SK-N-SH (cell line): ENCODE results near the gene ALPL. TPM values are rescaled to one million over a fixed set of nuclear protein-coding genes. Genes with fewer than 3 reads are reported as not detected.

Experiments used
- CTCF ChIA-PET: fragments of 300-600, 350-600 bp; formaldehyde crosslinking; extraction: SDS; loops from one replicate; lab custom pipeline; 2021; lab: Yijun Ruan, JAX
- POLR2A ChIA-PET: fragments of 350-600 bp; sonication (Branson Sonifier 250); formaldehyde crosslinking; extraction: SDS; loops from one replicate; lab custom pipeline; 2020; ENCODE audit warnings: antibody characterized with exemption, inconsistent platforms; lab: Yijun Ruan, JAX
- DNase-seq: peaks from one replicate; pipeline ENCODE4 v3.0.0; 2012
- H2AFZ ChIP-seq: fragments of 200-600 bp; sonication (generic); 2 replicates; pipeline ENCODE4 v1.8.1; 2016; ENCODE audit warnings: antibody characterized with exemption, mild to moderate bottlenecking, low read depth
- H3F3A ChIP-seq: fragments of 200-600 bp; sonication (generic); replicated peaks from 2 replicates; pipeline ENCODE3; 2016; ENCODE audit warnings: antibody characterized with exemption, mild to moderate bottlenecking; ENCODE audit not compliant: insufficient read depth
- H3K27ac ChIP-seq, 2 experiments: fragments of 200-500 bp in 1 of 2; fragments of 200-600 bp in 1 of 2; sonication (Bioruptor generic) in 1 of 2; sonication (generic), shearing (Covaris generic) in 1 of 2; 2 replicates each; pipeline versions ENCODE4 v1.5.1 to v1.6.1; 2014 to 2016; ENCODE audit warnings: low read depth in 2 of 2, inconsistent platforms in 1 of 2, low read length in 1 of 2, mild to moderate bottlenecking in 1 of 2, mixed read lengths in 1 of 2
- H3K27me3 ChIP-seq: fragments of 200-600 bp; sonication (generic), shearing (Covaris generic); 2 replicates; pipeline ENCODE4 v1.6.1; 2016; ENCODE audit warnings: mixed run types; ENCODE audit not compliant: insufficient read depth
- H3K36me3 ChIP-seq, 2 experiments: fragments of 200-500 bp in 1 of 2; fragments of 200-600 bp in 1 of 2; sonication (Bioruptor generic) in 1 of 2; sonication (generic) in 1 of 2; replicated peaks in 1 of 2; 2 replicates each; pipeline versions ENCODE3 to v1.5.1; 2014 to 2016; ENCODE audit warnings: low read length in 1 of 2, mild to moderate bottlenecking in 1 of 2; ENCODE audit not compliant: insufficient read depth in 2 of 2, control insufficient read depth in 1 of 2
- H3K4me1 ChIP-seq, 2 experiments: fragments of 200-500 bp in 1 of 2; fragments of 200-600 bp in 1 of 2; sonication (Bioruptor generic) in 1 of 2; sonication (generic), shearing (Covaris generic) in 1 of 2; 2 replicates each; pipeline versions ENCODE4 v1.5.1 to v1.6.1; 2014 to 2016; ENCODE audit warnings: low read depth in 1 of 2, low read length in 1 of 2, mixed run types in 1 of 2; ENCODE audit not compliant: insufficient read depth in 2 of 2, control insufficient read depth in 1 of 2
- H3K4me2 ChIP-seq: fragments of 200-600 bp; sonication (generic), shearing (Covaris generic); 2 replicates; pipeline ENCODE4 v1.6.1; 2017; ENCODE audit warnings: mixed run types
- H3K4me3 ChIP-seq, 2 experiments: fragments of 200-500 bp in 1 of 2; fragments of 200-600 bp in 1 of 2; sonication (Bioruptor generic) in 1 of 2; sonication (generic), shearing (Covaris generic) in 1 of 2; 2 replicates each; pipeline versions ENCODE4 v1.5.1 to v1.8.1; 2014 to 2016; ENCODE audit warnings: low read depth in 2 of 2, inconsistent platforms in 1 of 2, low read length in 1 of 2, mild to moderate bottlenecking in 1 of 2, mixed read lengths in 1 of 2, moderate library complexity in 1 of 2
- H3K79me2 ChIP-seq: fragments of 200-600 bp; sonication (generic); 2 replicates; pipeline ENCODE4 v1.8.1; 2017; ENCODE audit warnings: mild to moderate bottlenecking; ENCODE audit not compliant: insufficient read depth
- H3K9ac ChIP-seq: fragments of 200-600 bp; sonication (generic); 2 replicates; pipeline ENCODE4 v1.6.1; 2017; ENCODE audit warnings: mixed run types
- H3K9me2 ChIP-seq: fragments of 200-600 bp; sonication (generic); 2 replicates; pipeline ENCODE4 v1.6.1; 2017; ENCODE audit warnings: mixed run types
- H3K9me3 ChIP-seq: fragments of 200-600 bp; sonication (generic); 2 replicates; pipeline ENCODE4 v1.6.1; 2017; ENCODE audit warnings: mixed run types, mild to moderate bottlenecking, moderate library complexity
- H4K20me1 ChIP-seq: fragments of 200-600 bp; sonication (generic); 2 replicates; pipeline ENCODE4 v1.6.1; 2017; ENCODE audit warnings: mild to moderate bottlenecking, mixed run types; ENCODE audit not compliant: insufficient read depth
- ELF1 ChIP-seq: IDR thresholded peaks from 2 replicates; pipeline ENCODE4 v1.4.0; 2012
- EP300 ChIP-seq, 2 experiments: IDR thresholded peaks; 2 replicates each; pipeline versions ENCODE4 v1.4.0 to v1.6.1; 2012; ENCODE audit warnings: borderline replicate concordance in 1 of 2, low read depth in 1 of 2, low read length in 1 of 2
- EZH2phosphoT487 ChIP-seq: fragments of 200-600 bp; sonication (generic); IDR thresholded peaks from 2 replicates; pipeline ENCODE4 v1.6.1; 2017; ENCODE audit warnings: low read depth, mixed run types, mild to moderate bottlenecking, antibody characterized with exemption, moderate library complexity, borderline replicate concordance
- FOSL2 ChIP-seq: IDR thresholded peaks from 2 replicates; pipeline ENCODE4 v1.4.0; 2012; ENCODE audit warnings: low read depth, mild to moderate bottlenecking, moderate library complexity, borderline replicate concordance
- FOXJ3 ChIP-seq: sonication (generic); formaldehyde crosslinking; IDR thresholded peaks from 2 replicates; pipeline ENCODE4 v1.5.1; 2020; ENCODE audit warnings: mild to moderate bottlenecking, missing genetic modification reagents
- FOXM1 ChIP-seq: IDR thresholded peaks from 2 replicates; pipeline ENCODE4 v1.4.0; 2012; ENCODE audit warnings: low read depth, mild to moderate bottlenecking
- GABPA ChIP-seq: IDR thresholded peaks from 2 replicates; pipeline ENCODE4 v1.4.0; 2012; ENCODE audit warnings: low read depth, mild to moderate bottlenecking
- GATA2 ChIP-seq: sonication (generic); formaldehyde crosslinking; IDR thresholded peaks from 2 replicates; pipeline ENCODE4 v1.5.0; 2020; ENCODE audit warnings: mild to moderate bottlenecking, missing genetic modification reagents
- IRF3 ChIP-seq: fragments of 150-350 bp; IDR thresholded peaks from 2 replicates; pipeline ENCODE4 v1.6.1; 2016; ENCODE audit warnings: mild to moderate bottlenecking, low read depth, low read length
- MEF2A ChIP-seq: IDR thresholded peaks from 2 replicates; pipeline ENCODE4 v1.4.0; 2012; ENCODE audit warnings: low read depth, borderline replicate concordance
- MXI1 ChIP-seq: IDR thresholded peaks from 2 replicates; pipeline ENCODE4 v1.6.1; 2012; ENCODE audit warnings: mild to moderate bottlenecking, low read depth, low read length, improper control_type of control experiment
- POLR2AphosphoS5 ChIP-seq: IDR thresholded peaks from 2 replicates; pipeline ENCODE4 v1.6.1; 2012; ENCODE audit warnings: low read depth, low read length
- RCOR1 ChIP-seq: fragments of 150-350 bp; IDR thresholded peaks from 2 replicates; pipeline ENCODE4 v1.6.1; 2017; ENCODE audit warnings: antibody characterized with exemption, low read length
- REST ChIP-seq: IDR thresholded peaks from 2 replicates; pipeline ENCODE4 v1.6.1; 2012; ENCODE audit warnings: mild to moderate bottlenecking, low read depth, low read length, moderate library complexity
- RXRA ChIP-seq: IDR thresholded peaks from 2 replicates; pipeline ENCODE4 v1.4.0; 2012; ENCODE audit warnings: low read depth, mild to moderate bottlenecking, borderline replicate concordance
- TEAD4 ChIP-seq: IDR thresholded peaks from 2 replicates; pipeline ENCODE4 v1.4.0; 2012; ENCODE audit warnings: mild to moderate bottlenecking, borderline replicate concordance; ENCODE audit not compliant: insufficient read depth
- USF1 ChIP-seq: IDR thresholded peaks from 2 replicates; pipeline ENCODE4 v1.4.0; 2012; ENCODE audit warnings: low read depth, borderline replicate concordance
- WGBS: methylation state at CpG from one replicate; pipeline ENCODE4 v1.1.6; 2017; ENCODE audit warnings: low lambda C conversion rate; 5-methylcytosine and 5-hydroxymethylcytosine counted together
- polyA plus RNA-seq, 3 experiments: library from polyadenylated mRNA; depleted of rRNA; stranded (reverse); fragments of >200 nt; gene quantifications; 2 replicates each; pipeline ENCODE4 v1.2.3, GENCODE V29; 2012

Gene ALPL
- polyA plus RNA-seq, 1 of the 3 experiments (the other 2 are of a cell fraction) = 0.69 TPM

GRCh38 chr1:21492356-21492625 lies 16.9 kb upstream of the ALPL start:
- no peak for DNase-seq
- CTCF ChIA-PET = interaction anchor here (0.8 to 2.2 kb wide), 4 partner anchors 15 to 124 kb away, joined by 3 to 12 read pairs (median 4); no protein-coding TSS in a partner anchor
- Histone ChIP-seq H3K36me3 (no peaks in the 10 kb centered on the region), H4K20me1 (no peaks in the 10 kb centered on the region), H3K27me3 (peaks cover under 1% of the 10 kb centered on the region; the same call in 1 of the 2 replicates), H3K4me2 (no peak overlapping the region), H3K9me2 (no peaks in the 10 kb centered on the region), H3K4me1 (no peaks in the 10 kb centered on the region), H3K9ac (no peak overlapping the region), H3K9me3 (no peaks in the 10 kb centered on the region), H3K4me3 (no peak overlapping the region), H3K27ac (no peak overlapping the region), H3K79me2 (no peaks in the 10 kb centered on the region), H3F3A (no peaks in the 10 kb centered on the region), H2AFZ (no peak overlapping the region)
- WGBS = 70% methylated on average over 4 of the region's 4 CpGs
- TF ChIP-seq GABPA (no peak), IRF3 (no peak), GATA2 (no peak), ELF1 (no peak), RXRA (no peak), POLR2AphosphoS5 (no peak), FOXJ3 (no peak), RCOR1 (no peak), TEAD4 (no peak), FOSL2 (no peak)
- POLR2A ChIA-PET = no interaction called here

GRCh38 chr1:21494196-21494595 lies 15.0 kb upstream of the ALPL start:
- H4K20me1 ChIP-seq = no peaks in the 10 kb centered on the region
- H3K4me1 ChIP-seq = no peaks in the 10 kb centered on the region
- WGBS = 13% methylated on average over 2 of the region's 6 CpGs
- no peak overlapping the region for H3K9ac ChIP-seq
- H3K36me3 ChIP-seq = no peaks in the 10 kb centered on the region
- no peak overlapping the region for H3K4me3 ChIP-seq
- H3K79me2 ChIP-seq = no peaks in the 10 kb centered on the region
- TF ChIP-seq FOXM1 (no peak), MXI1 (no peak), REST (no peak), MEF2A (no peak), EZH2phosphoT487 (no peak), RXRA (no peak), GABPA (no peak), EP300 (IDR thresholded peaks at IDR 0.05; ENCODE audit: borderline replicate concordance in 1 of 2, low read depth in 1 of 2, low read length in 1 of 2) (no peak), USF1 (no peak), ELF1 (no peak)
- DNase-seq = no peak
- H3K4me2 ChIP-seq = no peak overlapping the region
- POLR2A ChIA-PET = no interaction called here
- no peaks in the 10 kb centered on the region for H3K9me3 ChIP-seq
- H3K9me2 ChIP-seq = no peaks in the 10 kb centered on the region
- CTCF ChIA-PET = interaction anchor here (1.3 kb wide), 1 partner anchor 165 kb away, joined by 3 read pairs; no protein-coding TSS in a partner anchor
- H3K27me3 ChIP-seq = peaks cover 10% of the 10 kb centered on the region; the same call in 1 of the 2 replicates
- H3K27ac ChIP-seq = no peak overlapping the region
- no peaks in the 10 kb centered on the region for H3F3A ChIP-seq
- H2AFZ ChIP-seq = no peak overlapping the region
